K562 (cell line): ENCODE data around the gene RGS7. TPM values are rescaled to one million over a fixed set of nuclear protein-coding genes. Genes with fewer than 3 reads are reported as not detected.

ENCODE experiments used
- ATAC-seq: fragments of 200-7000 bp; cut with Tn5 transposase; 3 replicates; pipeline ENCODE4 v1.9.1; 2020; ENCODE audit warnings: moderate library complexity
- BruUV-seq: library from RNA; stranded (reverse); fragments of 400-500 nt; replicated peaks from 2 replicates; lab custom pipeline; 2021; lab: Mats Ljungman, UMichigan
- CTCF ChIA-PET: fragments of 300-600 bp; formaldehyde crosslinking; extraction: SDS; loops from one replicate; lab custom pipeline; 2021; ENCODE audit warnings: low intra/inter-chr PET ratio; lab: Yijun Ruan, JAX
- POLR2A ChIA-PET: fragments of 300-600, 350-650 bp; sonication (Branson Sonifier 250); formaldehyde crosslinking; extraction: SDS; loops from one replicate; lab custom pipeline; 2021; ENCODE audit warnings: antibody characterized with exemption, inconsistent platforms; lab: Yijun Ruan, JAX
- DNase-seq, 4 experiments: peaks; one replicate each; pipeline versions ENCODE4 v3.0.0 to v3.0.0-alpha.2; 2011 to 2018; ENCODE audit warnings: low spot score in 3 of 4, mixed read lengths in 3 of 4; ENCODE audit errors: extremely low read depth in 1 of 4
- FAIRE-seq: peaks from 2 replicates; lab custom pipeline; 2011; peaks lifted over from hg19 to GRCh38; lab: Jason Lieb, UNC
- H2AFZ ChIP-seq: 2 replicates; pipeline ENCODE4 v1.6.0; 2011; ENCODE audit warnings: low read depth, low read length, control low read depth, inconsistent platforms
- H3K27ac ChIP-seq: fragments of 200-600 bp; 3 replicates; pipeline ENCODE4 v1.8.0; 2011; ENCODE audit warnings: low read depth, mild to moderate bottlenecking, control low read depth, inconsistent platforms, low read length, moderate library complexity, mixed read lengths; ENCODE audit errors: extremely low read depth
- H3K27me3 ChIP-seq, 2 experiments: fragments of 300-600 bp in 1 of 2; 2 replicates in 1 of 2; 3 replicates in 1 of 2; pipeline versions ENCODE4 v1.6.0 to v1.8.0; 2011; ENCODE audit warnings: inconsistent platforms in 2 of 2, low read length in 2 of 2, mild to moderate bottlenecking in 1 of 2, mixed read lengths in 1 of 2, moderate library complexity in 1 of 2; ENCODE audit not compliant: control insufficient read depth in 2 of 2, insufficient read depth in 2 of 2
- H3K36me3 ChIP-seq: fragments of 300-600 bp; 3 replicates; pipeline ENCODE4 v1.8.0; 2011; ENCODE audit warnings: mild to moderate bottlenecking, low read length, inconsistent platforms; ENCODE audit not compliant: control insufficient read depth, insufficient read depth
- H3K4me1 ChIP-seq, 2 experiments: fragments of 200-600 bp in 1 of 2; replicated peaks in 1 of 2; 2 replicates in 1 of 2; 3 replicates in 1 of 2; pipeline versions ENCODE4 v1.5.1 to v1.8.0; 2011; ENCODE audit warnings: inconsistent platforms in 2 of 2, low read length in 2 of 2, mild to moderate bottlenecking in 1 of 2, mixed read lengths in 1 of 2, moderate library complexity in 1 of 2; ENCODE audit not compliant: control insufficient read depth in 2 of 2, insufficient read depth in 2 of 2
- H3K4me2 ChIP-seq: 2 replicates; pipeline ENCODE4 v1.6.1; 2011; ENCODE audit warnings: low read length, control low read depth, inconsistent platforms, mixed read lengths; ENCODE audit not compliant: insufficient read depth
- H3K4me3 ChIP-seq: fragments of 200-600 bp; sonication (generic), shearing (Covaris generic); 2 replicates; pipeline ENCODE4 v1.5.1; 2016; ENCODE audit warnings: control low read depth, inconsistent platforms
- H3K79me2 ChIP-seq: fragments of 200-600 bp; 3 replicates; pipeline ENCODE4 v1.8.0; 2011; ENCODE audit warnings: low read length, inconsistent platforms; ENCODE audit not compliant: control insufficient read depth, insufficient read depth
- H3K9ac ChIP-seq, 2 experiments: 2 replicates each; pipeline versions ENCODE4 v1.6.0 to v1.6.1; 2011; ENCODE audit warnings: low read depth in 2 of 2, low read length in 2 of 2, control low read depth in 1 of 2, inconsistent platforms in 1 of 2, mild to moderate bottlenecking in 1 of 2, mixed read lengths in 1 of 2; ENCODE audit not compliant: insufficient read depth in 1 of 2
- H3K9me1 ChIP-seq: one replicate; pipeline ENCODE4 v1.6.0; 2011; ENCODE audit warnings: inconsistent platforms, mild to moderate bottlenecking, low read length, moderate library complexity; ENCODE audit not compliant: control insufficient read depth, insufficient read depth
- H3K9me3 ChIP-seq: replicated peaks from 2 replicates; pipeline ENCODE4 v1.5.1; 2011; ENCODE audit warnings: low read depth, low read length, inconsistent platforms; ENCODE audit not compliant: control insufficient read depth, insufficient read depth
- H4K20me1 ChIP-seq: replicated peaks from 2 replicates; pipeline ENCODE4 v1.6.1; 2011; ENCODE audit warnings: low read length, inconsistent platforms, mixed read lengths; ENCODE audit not compliant: control insufficient read depth, insufficient read depth
- CEBPG ChIP-seq, 3 experiments: fragments of 200-800 bp in 1 of 3; sonication (Bioruptor generic) in 1 of 3; sonication (generic) in 1 of 3; formaldehyde crosslinking in 1 of 3; IDR thresholded peaks in 2 of 3; conservative IDR thresholded peaks in 1 of 3; 2 replicates each; pipeline versions ENCODE4 v1.6.1 to v1.8.0; 2016 to 2022; ENCODE audit warnings: missing compliant biosample characterization in 2 of 3, missing genetic modification characterization in 2 of 3, mild to moderate bottlenecking in 1 of 3, missing genetic modification reagents in 1 of 3
- HBP1 ChIP-seq: fragments of 450-650 bp; formaldehyde crosslinking; IDR thresholded peaks from 2 replicates; pipeline ENCODE4 v1.4.0; 2022; ENCODE audit warnings: missing genetic modification characterization
- LARP7 ChIP-seq: fragments of 450-650 bp; IDR thresholded peaks from 2 replicates; pipeline ENCODE4 v1.6.1; 2016
- LCOR ChIP-seq: sonication (generic); formaldehyde crosslinking; IDR thresholded peaks from 2 replicates; pipeline ENCODE4 v1.8.0; 2022; ENCODE audit warnings: mild to moderate bottlenecking, missing genetic modification reagents
- MITF ChIP-seq: IDR thresholded peaks from 2 replicates; pipeline ENCODE4 v1.6.1; 2014; ENCODE audit warnings: antibody characterized with exemption
- NR2C1 ChIP-seq, 2 experiments: fragments of 450-650 bp; IDR thresholded peaks; 2 replicates each; pipeline ENCODE4 v1.6.1; 2017; ENCODE audit warnings: mild to moderate bottlenecking in 2 of 2, antibody characterized with exemption in 1 of 2, inconsistent platforms in 1 of 2, missing compliant biosample characterization in 1 of 2, missing genetic modification characterization in 1 of 2
- THRB ChIP-seq: fragments of 450-650 bp; formaldehyde crosslinking; conservative IDR thresholded peaks from 2 replicates; pipeline ENCODE4 v1.4.0; 2022; ENCODE audit warnings: mild to moderate bottlenecking, missing genetic modification characterization
- ZBTB8A ChIP-seq: fragments of 450-650 bp; IDR thresholded peaks from 2 replicates; pipeline ENCODE4 v1.6.1; 2018; ENCODE audit warnings: mild to moderate bottlenecking, moderate library complexity; ENCODE audit not compliant: partially characterized antibody
- ZNF133 ChIP-seq: fragments of 250-450 bp; sonication (Bioruptor Pico); IDR thresholded peaks from 2 replicates; pipeline ENCODE4 v1.4.0; 2020; ENCODE audit warnings: mild to moderate bottlenecking
- ZNF347 ChIP-seq: fragments of 450-650 bp; formaldehyde crosslinking; IDR thresholded peaks from 2 replicates; pipeline ENCODE4 v1.4.0; 2020; ENCODE audit warnings: low read depth, mild to moderate bottlenecking, moderate library complexity
- ZNF584 ChIP-seq: fragments of 200-800 bp; sonication (Bioruptor generic); IDR thresholded peaks from 2 replicates; pipeline ENCODE4 v1.6.1; 2016; ENCODE audit warnings: low read depth, mild to moderate bottlenecking, missing genetic modification characterization, missing compliant biosample characterization
- ZNF655 ChIP-seq: fragments of 250-450 bp; sonication (Bioruptor Pico); IDR thresholded peaks from 2 replicates; pipeline ENCODE4 v1.5.0; 2021
- WGBS: fragments of 100-300 bp; shearing (Covaris generic); methylation state at CpG from one replicate; pipeline ENCODE4 v1.1.6; 2016; ENCODE audit warnings: low coverage, mixed read lengths; ENCODE audit not compliant: insufficient coverage; ENCODE audit errors: missing lambda C conversion rate; 5-methylcytosine and 5-hydroxymethylcytosine counted together
- in situ Hi-C: fragments of 300-500 bp; cut with MboI; formaldehyde crosslinking; loops from 4 replicates; pipeline ENCODE4 v1.15.0; 2018; ENCODE audit warnings: inconsistent platforms, mixed read lengths
- intact Hi-C: fragments of 100-400 bp; cut with micrococcal nuclease; formaldehyde crosslinking; loops from 2 replicates; pipeline ENCODE4 v1.14.2; 2022
- polyA plus RNA-seq, 8 experiments: library from polyadenylated mRNA; depleted of rRNA in 4 of 8; stranded (reverse) in 5 of 8; unstranded in 3 of 8; fragments of >200 nt; fragmentation: Nextera tagmentation in 2 of 8; fragmentation: Illumina TruSeq in 1 of 8; extraction: Ambion mirVana in 2 of 8; extraction: Trizol in 1 of 8; gene quantifications; 2 replicates each; pipeline versions ENCODE4 v1.2.1 to v1.2.3, GENCODE V29; 2011 to 2014; ENCODE audit warnings: inconsistent platforms in 1 of 8, missing spikeins in 1 of 8
- total RNA-seq, 7 experiments: library from RNA; depleted of rRNA in 6 of 7; stranded (reverse); fragments of >200 nt in 6 of 7; fragmentation: Illumina TruSeq in 2 of 7; extraction: Trizol in 2 of 7; gene quantifications; 2 replicates each; pipeline versions ENCODE4 v1.2.1 to v1.2.3, GENCODE V29; 2011 to 2021; ENCODE audit warnings: low replicate concordance in 1 of 7
- TF ChIP-seq, protein P1 (sequence below): sonication (generic); formaldehyde crosslinking; IDR thresholded peaks from 2 replicates; pipeline ENCODE4 v1.8.0; 2022; ENCODE audit warnings: missing genetic modification reagents, mild to moderate bottlenecking, moderate library complexity, borderline replicate concordance

The RGS7 gene
- total and polyA plus RNA-seq, 9 of the 15 experiments (the other 6 are each of a cell fraction or from before 2014, with no cell fraction given): not detected

GRCh38 chr1:240843798-240844197 is 513.2 kb downstream of the RGS7 start:
- no peak for TF ChIP-seq ZNF133 (CRISPR knock-in tag)
- no peak for TF ChIP-seq THRB (CRISPR knock-in tag)
- no peak for TF ChIP-seq LCOR (CRISPR knock-in tag)
- no peak for TF ChIP-seq ZNF347 (CRISPR knock-in tag)
- no peak for TF ChIP-seq MITF
- TF ChIP-seq ZBTB8A: no peak
- no peak for TF ChIP-seq LARP7
- TF ChIP-seq ZNF584: no peak
- TF ChIP-seq, protein P1, sequence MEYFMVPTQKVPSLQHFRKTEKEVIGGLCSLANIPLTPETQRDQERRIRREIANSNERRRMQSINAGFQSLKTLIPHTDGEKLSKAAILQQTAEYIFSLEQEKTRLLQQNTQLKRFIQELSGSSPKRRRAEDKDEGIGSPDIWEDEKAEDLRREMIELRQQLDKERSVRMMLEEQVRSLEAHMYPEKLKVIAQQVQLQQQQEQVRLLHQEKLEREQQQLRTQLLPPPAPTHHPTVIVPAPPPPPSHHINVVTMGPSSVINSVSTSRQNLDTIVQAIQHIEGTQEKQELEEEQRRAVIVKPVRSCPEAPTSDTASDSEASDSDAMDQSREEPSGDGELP: no peak
- no peak for TF ChIP-seq NR2C1 (IDR thresholded peaks at IDR 0.05)
- TF ChIP-seq NR2C1 (tag; IDR thresholded peaks at IDR 0.05): no peak
- no peak for TF ChIP-seq ZNF655 (CRISPR knock-in tag)
- TF ChIP-seq HBP1 (CRISPR knock-in tag): no peak
- TF ChIP-seq CEBPG (CRISPR knock-in tag; IDR thresholded peaks at IDR 0.05): no peak
- no peak for TF ChIP-seq CEBPG (tag; conservative IDR thresholded peaks at IDR 0.05 in 1 of 2, IDR thresholded peaks at IDR 0.05 in 1 of 2)
- Histone ChIP-seq H3K27ac (no peak overlapping the region), H3K27me3 (no peaks in the 10 kb centered on the region), H3K4me1 (no peaks in the 10 kb centered on the region), H3K79me2 (no peaks in the 10 kb centered on the region), H3K4me3 (no peak overlapping the region), H3K4me2 (no peak overlapping the region), H4K20me1 (no peaks in the 10 kb centered on the region), H3K9me1 (no peaks in the 10 kb centered on the region), H3K9ac (no peak overlapping the region), H3K9me3 (no peaks in the 10 kb centered on the region; the same call in 1 of the 2 replicates), H2AFZ (no peak overlapping the region), H3K36me3 (no peaks in the 10 kb centered on the region)
- BruUV-seq: no TSS peak
- ChIA-PET CTCF (no interaction called here), POLR2A (no interaction called here)
- in situ Hi-C loops (no loop called here), intact Hi-C loops (no loop called here)
- FAIRE-seq (no peak), DNase-seq (no peak), ATAC-seq (no peak)
- WGBS: 0% methylated on average over 3 of the region's 3 CpGs
